Cardiac muscle cell (in vitro differentiated cells and primary cell): ENCODE measurements around the gene OVOL2. TPM values are rescaled to one million over a fixed set of nuclear protein-coding genes. Genes with fewer than 3 reads are reported as not detected.

ENCODE experiments used
- DNase-seq, 2 donors: peaks; one replicate each; pipeline versions ENCODE4 v3.0.0 to v3.0.0-alpha.2; 2010 to 2017; ENCODE audit warnings: low read depth in 1 of 2, low spot score in 1 of 2
- H3K27ac ChIP-seq: fragments of 200-600 bp; sonication (generic); 2 replicates; pipeline ENCODE4 v1.5.1; 2016
- H3K27me3 ChIP-seq: fragments of 200-600 bp; sonication (generic); 2 replicates; pipeline ENCODE4 v1.6.0; 2016; ENCODE audit warnings: control low read depth
- H3K36me3 ChIP-seq: fragments of 200-600 bp; sonication (generic); 2 replicates; pipeline ENCODE4 v1.5.1; 2016; ENCODE audit warnings: control low read depth
- H3K4me1 ChIP-seq: fragments of 200-600 bp; sonication (generic); 2 replicates; pipeline ENCODE4 v1.8.1; 2017; ENCODE audit warnings: low read depth, mild to moderate bottlenecking, mixed run types
- H3K4me3 ChIP-seq: fragments of 200-600 bp; sonication (generic); 2 replicates; pipeline ENCODE4 v1.5.1; 2016; ENCODE audit warnings: mild to moderate bottlenecking
- H3K9me3 ChIP-seq: fragments of 200-600 bp; sonication (generic); 2 replicates; pipeline ENCODE4 v1.5.1; 2017; ENCODE audit warnings: low read depth, mild to moderate bottlenecking, control low read depth
- polyA plus RNA-seq: library from polyadenylated mRNA; unstranded; fragments of >200 nt; fragmentation: Nextera tagmentation; extraction: Ambion mirVana; gene quantifications from 2 replicates; pipeline ENCODE4 v1.2.1, GENCODE V29; 2016
- total RNA-seq: library from RNA; depleted of rRNA; stranded (reverse); fragments of >200 nt; gene quantifications from 2 replicates; pipeline ENCODE4 v1.2.3, GENCODE V29; 2016
- TF ChIP-seq, protein P1 (sequence below): IDR thresholded peaks from 2 replicates; pipeline ENCODE4 v1.5.1; 2012; ENCODE audit warnings: low read depth, mild to moderate bottlenecking, low read length

Gene OVOL2
- total and polyA plus RNA-seq, 2 experiments from 2014 or later: 0.24 TPM; not detected in 1

DNA sequence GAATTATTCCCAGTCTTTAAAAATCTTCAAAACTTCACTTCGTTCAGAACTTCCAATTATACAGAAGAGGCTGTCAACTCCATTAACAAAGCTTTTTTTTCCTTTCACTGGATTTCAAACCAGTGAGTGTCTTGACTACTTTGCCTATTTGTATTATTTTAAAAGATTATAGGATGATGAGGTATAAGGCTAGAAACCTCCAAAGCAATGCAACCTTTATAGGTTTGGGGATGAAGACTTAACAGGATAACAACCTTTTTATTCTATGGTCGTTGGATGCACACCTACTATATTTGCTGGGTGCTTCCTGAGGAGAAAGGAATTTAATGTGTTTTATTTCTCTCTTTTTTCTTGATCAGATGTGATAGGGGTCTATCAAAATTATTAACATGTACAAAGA, 1.9 kb upstream of the OVOL2 start:
- Histone ChIP-seq H3K27me3 (peaks cover 85% of the 10 kb centered on the region), H3K27ac (no peak overlapping the region), H3K36me3 (no peaks in the 10 kb centered on the region), H3K4me3 (peak overlapping the region; percentile 28), H3K9me3 (no peaks in the 10 kb centered on the region), H3K4me1 (peaks cover 5% of the 10 kb centered on the region)
- no peak for DNase-seq
- TF ChIP-seq, protein P1, sequence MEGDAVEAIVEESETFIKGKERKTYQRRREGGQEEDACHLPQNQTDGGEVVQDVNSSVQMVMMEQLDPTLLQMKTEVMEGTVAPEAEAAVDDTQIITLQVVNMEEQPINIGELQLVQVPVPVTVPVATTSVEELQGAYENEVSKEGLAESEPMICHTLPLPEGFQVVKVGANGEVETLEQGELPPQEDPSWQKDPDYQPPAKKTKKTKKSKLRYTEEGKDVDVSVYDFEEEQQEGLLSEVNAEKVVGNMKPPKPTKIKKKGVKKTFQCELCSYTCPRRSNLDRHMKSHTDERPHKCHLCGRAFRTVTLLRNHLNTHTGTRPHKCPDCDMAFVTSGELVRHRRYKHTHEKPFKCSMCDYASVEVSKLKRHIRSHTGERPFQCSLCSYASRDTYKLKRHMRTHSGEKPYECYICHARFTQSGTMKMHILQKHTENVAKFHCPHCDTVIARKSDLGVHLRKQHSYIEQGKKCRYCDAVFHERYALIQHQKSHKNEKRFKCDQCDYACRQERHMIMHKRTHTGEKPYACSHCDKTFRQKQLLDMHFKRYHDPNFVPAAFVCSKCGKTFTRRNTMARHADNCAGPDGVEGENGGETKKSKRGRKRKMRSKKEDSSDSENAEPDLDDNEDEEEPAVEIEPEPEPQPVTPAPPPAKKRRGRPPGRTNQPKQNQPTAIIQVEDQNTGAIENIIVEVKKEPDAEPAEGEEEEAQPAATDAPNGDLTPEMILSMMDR: no peak

DNA sequence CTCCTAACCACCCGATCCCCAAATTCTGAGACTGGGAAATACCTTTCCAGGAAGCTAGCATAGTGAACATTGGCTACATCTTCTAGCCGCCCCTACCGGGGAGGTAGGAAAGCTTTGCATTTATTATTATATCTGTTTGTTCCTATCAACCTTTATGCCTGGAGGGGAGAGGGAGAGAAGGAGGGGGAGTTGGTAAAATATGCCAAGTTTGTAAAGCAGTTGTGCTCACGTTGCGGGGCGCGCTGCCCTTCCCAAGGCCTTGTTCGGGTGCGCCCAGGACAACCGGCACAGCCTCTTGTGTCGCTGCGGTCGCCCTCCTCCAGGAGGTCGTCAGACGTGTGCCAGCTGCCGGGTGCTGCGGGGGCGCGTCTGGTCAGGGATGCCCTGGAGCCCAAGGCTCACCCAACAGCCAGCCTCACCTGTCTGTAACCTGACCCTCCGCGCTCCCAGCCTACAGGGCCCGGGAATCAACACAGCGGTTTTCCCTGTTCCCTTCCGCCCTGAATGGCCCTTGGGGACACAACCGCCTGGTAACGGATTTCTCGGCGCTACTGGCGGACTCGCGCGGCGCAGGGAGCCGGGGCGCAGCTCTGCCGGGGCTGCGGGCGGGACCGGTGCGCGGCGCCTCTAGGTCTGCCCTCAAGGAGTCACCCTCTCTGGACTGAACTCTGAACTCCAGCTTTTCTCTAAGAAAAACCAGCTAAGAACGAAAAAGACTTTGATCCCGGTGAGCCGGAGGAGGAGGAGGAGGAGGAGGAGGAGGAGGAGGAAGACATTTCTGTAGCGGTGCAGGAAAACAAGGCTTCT, 1.1 kb upstream of the OVOL2 start:
- no peaks in the 10 kb centered on the region for H3K9me3 ChIP-seq
- TF ChIP-seq, protein P1: no peak
- H3K27ac ChIP-seq: no peak overlapping the region
- H3K4me3 ChIP-seq: peak overlapping the region; percentile 28
- peaks cover 5% of the 10 kb centered on the region for H3K4me1 ChIP-seq
- DNase-seq: peak in 1 of 2 donors; percentile 65
- peaks cover 92% of the 10 kb centered on the region for H3K27me3 ChIP-seq
- no peaks in the 10 kb centered on the region for H3K36me3 ChIP-seq

DNA sequence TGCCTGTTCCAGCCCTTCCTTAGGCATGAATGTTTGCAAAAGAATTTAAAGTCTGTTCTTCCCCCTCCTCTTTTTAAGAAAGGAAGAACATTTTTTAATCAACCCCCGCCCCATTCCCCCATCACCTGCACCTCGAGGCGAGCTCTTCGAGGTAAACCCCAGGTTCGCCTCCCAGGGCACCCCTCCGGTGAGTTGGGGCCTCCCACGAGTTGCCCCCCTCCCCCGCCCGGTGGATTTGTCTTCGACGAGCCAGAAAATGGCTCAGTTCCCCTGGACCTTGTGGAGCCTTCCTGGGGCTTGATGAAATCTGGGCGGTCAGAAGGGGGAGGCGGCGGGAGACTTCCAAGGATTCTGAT, 256 bp upstream of the OVOL2 start:
- Histone ChIP-seq H3K36me3 (no peaks in the 10 kb centered on the region), H3K4me1 (peaks cover 5% of the 10 kb centered on the region), H3K9me3 (no peaks in the 10 kb centered on the region), H3K4me3 (peak overlapping the region; percentile 50), H3K27ac (no peak overlapping the region), H3K27me3 (peaks cover 99% of the 10 kb centered on the region)
- TF ChIP-seq, protein P1: no peak
- DNase-seq: no peak

DNA sequence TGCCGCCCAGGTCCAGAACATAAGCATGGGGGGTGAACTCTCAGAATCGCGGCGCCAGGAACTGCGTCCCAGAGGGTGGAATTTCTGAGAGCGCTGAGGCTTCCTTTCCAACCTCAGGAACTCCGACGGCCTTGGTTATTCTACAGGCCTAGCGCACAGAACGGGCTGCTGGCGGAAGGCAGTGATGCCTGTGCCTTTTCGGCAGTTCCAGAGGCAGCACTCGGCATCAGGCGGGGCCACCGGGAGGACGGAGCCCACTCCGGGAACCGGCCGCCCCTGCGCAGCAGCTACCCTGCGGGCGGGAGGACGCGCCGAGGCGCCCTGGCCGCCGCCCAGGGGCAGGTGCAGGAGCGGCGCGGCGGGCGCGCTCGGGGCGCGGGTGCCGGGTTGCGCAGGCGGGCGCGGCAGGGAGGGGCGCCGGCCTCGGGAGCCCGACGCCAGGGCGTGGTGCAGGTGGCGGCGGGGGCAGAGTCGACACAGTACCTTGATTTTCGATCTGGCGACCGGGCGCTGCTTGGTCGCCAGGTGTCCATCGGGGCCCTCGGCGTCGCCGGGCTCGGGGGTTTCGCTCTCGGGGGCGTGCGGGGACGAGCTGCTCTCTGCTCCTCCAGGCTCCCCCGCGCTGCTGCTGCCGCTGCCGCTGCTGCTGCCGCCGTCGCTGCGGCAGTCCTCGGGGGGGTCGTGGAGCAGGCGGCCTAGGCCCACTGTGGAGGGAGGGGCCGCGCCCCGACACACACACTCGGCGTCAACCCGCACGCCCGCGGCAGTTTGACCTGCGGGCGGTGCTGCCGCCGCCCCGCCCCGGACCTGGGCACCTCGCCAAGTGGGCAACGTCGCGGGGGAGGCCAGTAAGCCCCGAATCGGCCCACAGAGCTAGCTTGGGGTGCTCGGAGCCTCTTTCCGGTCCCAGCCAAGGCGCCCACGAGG, 1.3 kb downstream of the OVOL2 start:
- TF ChIP-seq, protein P1: no peak
- Histone ChIP-seq H3K27ac (no peak overlapping the region), H3K36me3 (no peaks in the 10 kb centered on the region), H3K9me3 (no peaks in the 10 kb centered on the region), H3K27me3 (peaks cover 99% of the 10 kb centered on the region), H3K4me3 (peak overlapping the region; percentile 50), H3K4me1 (peaks cover 5% of the 10 kb centered on the region)
- peak; percentile 12 to 33 for DNase-seq

DNA sequence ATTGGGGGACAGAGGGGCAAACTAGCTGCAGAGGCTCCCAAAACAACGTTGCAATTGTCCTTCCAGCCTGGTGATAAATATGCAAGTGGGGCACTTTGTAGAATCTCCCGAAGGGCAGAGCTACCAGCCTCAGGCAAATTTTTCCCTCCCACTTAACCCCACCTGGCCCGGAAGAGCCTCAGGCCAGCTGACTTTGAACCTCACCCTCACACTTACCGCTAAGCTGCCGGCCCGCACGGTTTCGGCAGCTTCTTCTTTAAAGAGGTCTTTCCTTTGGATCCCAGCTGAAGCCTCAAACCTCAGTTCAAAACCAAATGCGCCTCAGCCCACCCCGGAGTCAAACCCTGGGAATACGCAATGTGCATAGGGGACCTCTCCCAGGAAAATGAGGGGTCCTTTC, 2.5 kb downstream of the OVOL2 start:
- DNase-seq: no peak
- peaks cover 90% of the 10 kb centered on the region for H3K27me3 ChIP-seq
- H3K4me3 ChIP-seq: no peak overlapping the region
- H3K36me3 ChIP-seq: no peaks in the 10 kb centered on the region
- H3K4me1 ChIP-seq: peaks cover 5% of the 10 kb centered on the region
- TF ChIP-seq, protein P1: no peak
- no peaks in the 10 kb centered on the region for H3K9me3 ChIP-seq
- H3K27ac ChIP-seq: no peak overlapping the region
